SKM-1 (cell line): ENCODE results near the gene ACAT2.
"Not testable (repeated sequence)": the region's sequence is repeated elsewhere in the genome, so short reads cannot be mapped to it uniquely, and the experiment has no call there.

Experiments
- DNase-seq: peaks from one replicate; lab custom pipeline; 2025; ENCODE audit not compliant: unreplicated experiment; lab: John Stamatoyannopoulos, UW

Gene ACAT2

GRCh38 chr6:159762681-159763293 lies 942 bp downstream of the ACAT2 start:
- DNase-seq = no peak

GRCh38 chr6:159766906-159767305 lies 5.1 kb downstream of the ACAT2 start:
- no peak for DNase-seq

- DNase-seq = no peak
Observed at GRCh38 chr6:159769470-159769869, 7.6 kb downstream of the ACAT2 start.

- DNase-seq = no peak
Observed at GRCh38 chr6:159772196-159772595, 10.4 kb downstream of the ACAT2 start.

GRCh38 chr6:159777240-159777904 lies 15.5 kb downstream of the ACAT2 start:
- DNase-seq = no peak

- DNase-seq = no peak
Observed at GRCh38 chr6:159778131-159778530, 16.3 kb downstream of the ACAT2 start.

GRCh38 chr6:159778542-159779103 lies 16.8 kb downstream of the ACAT2 start:
- no peak for DNase-seq

GRCh38 chr6:159788276-159788675 lies 26.4 kb downstream of the ACAT2 start:
- no peak for DNase-seq

- DNase-seq = no peak
Observed at GRCh38 chr6:159788753-159789376, 27.0 kb downstream of the ACAT2 start.

- DNase-seq = peak; percentile 99
Observed at GRCh38 chr6:159789377-159790148, 27.7 kb downstream of the ACAT2 start, which contains the start of gene TCP1. TSS of gene TCP1 (minus strand) at chr6:159789602. CDS start at chr6:159789468, 134 bp downstream.

GRCh38 chr6:159790149-159790955 lies 28.5 kb downstream of the ACAT2 start, which contains the start of gene MRPL18:
TSS of gene MRPL18 (plus strand) at chr6:159790467. CDS start at chr6:159790588, 121 bp downstream.
- DNase-seq = peak; percentile 96

- DNase-seq = no peak
Observed at GRCh38 chr6:159790956-159791598, 29.2 kb downstream of the ACAT2 start.

GRCh38 chr6:159794976-159795375 lies 33.1 kb downstream of the ACAT2 start:
- not testable (repeated sequence) for DNase-seq

- no peak for DNase-seq
Observed at GRCh38 chr6:159797554-159797953, 35.7 kb downstream of the ACAT2 start.

GRCh38 chr6:159800141-159800865 lies 38.5 kb downstream of the ACAT2 start, which contains the start of gene PNLDC1:
TSS of gene PNLDC1 (plus strand) at chr6:159800276. CDS start at chr6:159800308, 32 bp downstream.
- no peak for DNase-seq

GRCh38 chr6:159801935-159802334 lies 40.1 kb downstream of the ACAT2 start:
- peak; percentile 42 for DNase-seq

- DNase-seq = no peak
Observed at GRCh38 chr6:159804504-159804903, 42.7 kb downstream of the ACAT2 start.

GRCh38 chr6:159805440-159806020 lies 43.7 kb downstream of the ACAT2 start:
- DNase-seq = peak; percentile 49
